Loucy (cell line): ENCODE measurements around the gene RPL37.
"Not testable (repeated sequence)": the region's sequence is repeated elsewhere in the genome, so short reads cannot be mapped to it uniquely, and the experiment has no call there.

Experiments used
- EZH2phosphoT487 ChIP-seq: fragments of 200-600 bp; IDR thresholded peaks from 2 replicates; pipeline ENCODE4 v1.6.1; 2018; ENCODE audit warnings: antibody characterized with exemption, mild to moderate bottlenecking, moderate library complexity, borderline replicate concordance
- TF ChIP-seq, protein P1 (sequence below): fragments of 200-600 bp; sonication (generic); conservative IDR thresholded peaks from 2 replicates; pipeline ENCODE4 v1.5.1; 2014; ENCODE audit warnings: mild to moderate bottlenecking, antibody characterized with exemption, low read length

DNA sequence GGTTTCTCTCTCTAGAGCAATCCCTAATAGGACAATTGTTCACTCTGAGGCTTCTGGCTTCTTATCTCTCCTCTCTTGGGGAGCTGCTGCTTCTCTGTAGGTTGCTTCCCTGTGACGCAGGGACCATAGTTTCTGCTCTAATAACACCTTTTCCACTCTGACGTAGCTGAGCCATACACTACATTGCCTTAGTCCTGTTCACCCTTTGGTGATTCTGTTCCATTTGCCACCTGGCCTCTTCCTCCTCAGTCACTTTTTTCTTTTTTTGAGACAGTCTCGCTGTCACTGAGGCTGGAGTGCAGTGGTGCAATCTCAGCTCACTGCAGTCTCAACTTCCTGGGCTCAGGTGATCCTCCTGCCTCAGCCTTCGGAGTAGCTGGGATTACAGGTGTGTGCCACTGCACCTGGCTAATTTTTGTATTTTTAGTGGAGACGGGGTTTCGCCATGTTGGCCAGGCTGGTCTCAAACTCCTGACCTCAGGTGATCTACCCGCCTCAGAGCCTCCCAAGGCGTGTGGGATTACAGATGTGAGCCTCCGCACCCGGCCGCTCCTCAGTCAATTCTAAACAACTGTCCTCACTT is 9.5 kb downstream of the RPL37 start:
- TF ChIP-seq, protein P1, sequence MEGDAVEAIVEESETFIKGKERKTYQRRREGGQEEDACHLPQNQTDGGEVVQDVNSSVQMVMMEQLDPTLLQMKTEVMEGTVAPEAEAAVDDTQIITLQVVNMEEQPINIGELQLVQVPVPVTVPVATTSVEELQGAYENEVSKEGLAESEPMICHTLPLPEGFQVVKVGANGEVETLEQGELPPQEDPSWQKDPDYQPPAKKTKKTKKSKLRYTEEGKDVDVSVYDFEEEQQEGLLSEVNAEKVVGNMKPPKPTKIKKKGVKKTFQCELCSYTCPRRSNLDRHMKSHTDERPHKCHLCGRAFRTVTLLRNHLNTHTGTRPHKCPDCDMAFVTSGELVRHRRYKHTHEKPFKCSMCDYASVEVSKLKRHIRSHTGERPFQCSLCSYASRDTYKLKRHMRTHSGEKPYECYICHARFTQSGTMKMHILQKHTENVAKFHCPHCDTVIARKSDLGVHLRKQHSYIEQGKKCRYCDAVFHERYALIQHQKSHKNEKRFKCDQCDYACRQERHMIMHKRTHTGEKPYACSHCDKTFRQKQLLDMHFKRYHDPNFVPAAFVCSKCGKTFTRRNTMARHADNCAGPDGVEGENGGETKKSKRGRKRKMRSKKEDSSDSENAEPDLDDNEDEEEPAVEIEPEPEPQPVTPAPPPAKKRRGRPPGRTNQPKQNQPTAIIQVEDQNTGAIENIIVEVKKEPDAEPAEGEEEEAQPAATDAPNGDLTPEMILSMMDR: not testable (repeated sequence)
- TF ChIP-seq EZH2phosphoT487: not testable (repeated sequence)
